ENCODE results near the gene ETS2.

DNA sequence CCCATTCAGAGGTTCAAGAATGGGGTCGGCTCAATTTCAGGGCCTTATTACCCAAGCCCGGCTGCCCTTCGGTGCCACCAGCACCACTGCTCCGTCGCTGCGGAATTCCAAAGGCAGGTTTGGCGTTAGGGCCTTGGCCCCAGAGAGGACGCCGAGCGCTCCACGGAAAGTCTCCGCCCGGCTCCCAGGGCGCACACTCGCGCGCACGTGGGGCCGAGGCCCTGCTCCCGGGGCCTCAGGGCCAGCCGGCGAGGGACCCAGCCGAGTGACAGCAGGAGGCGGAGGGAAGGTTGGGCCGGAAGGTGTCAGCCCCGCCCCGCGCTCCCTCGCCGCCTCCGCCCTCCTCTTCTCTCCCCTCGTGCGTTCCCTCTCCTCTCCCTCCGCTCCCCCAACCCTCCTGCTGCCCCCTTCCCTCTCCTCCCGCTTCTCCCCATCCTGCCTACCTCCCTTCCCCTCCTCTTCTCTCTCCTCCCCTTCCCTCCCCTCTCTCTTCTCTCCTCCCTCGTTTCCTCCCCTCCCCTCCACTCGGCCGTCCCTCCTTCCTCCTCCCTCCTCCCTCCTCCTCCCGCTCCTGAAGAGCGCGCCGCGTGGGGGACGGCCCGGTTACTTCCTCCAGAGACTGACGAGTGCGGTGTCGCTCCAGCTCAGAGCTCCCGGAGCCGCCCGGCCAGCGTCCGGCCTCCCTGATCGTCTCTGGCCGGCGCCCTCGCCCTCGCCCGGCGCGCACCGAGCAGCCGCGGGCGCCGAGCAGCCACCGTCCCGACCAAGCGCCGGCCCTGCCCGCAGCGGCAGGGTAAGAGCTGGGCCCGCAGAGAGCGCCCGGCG lies at the start of gene ETS2:
- TF ChIP-seq, protein P1, sequence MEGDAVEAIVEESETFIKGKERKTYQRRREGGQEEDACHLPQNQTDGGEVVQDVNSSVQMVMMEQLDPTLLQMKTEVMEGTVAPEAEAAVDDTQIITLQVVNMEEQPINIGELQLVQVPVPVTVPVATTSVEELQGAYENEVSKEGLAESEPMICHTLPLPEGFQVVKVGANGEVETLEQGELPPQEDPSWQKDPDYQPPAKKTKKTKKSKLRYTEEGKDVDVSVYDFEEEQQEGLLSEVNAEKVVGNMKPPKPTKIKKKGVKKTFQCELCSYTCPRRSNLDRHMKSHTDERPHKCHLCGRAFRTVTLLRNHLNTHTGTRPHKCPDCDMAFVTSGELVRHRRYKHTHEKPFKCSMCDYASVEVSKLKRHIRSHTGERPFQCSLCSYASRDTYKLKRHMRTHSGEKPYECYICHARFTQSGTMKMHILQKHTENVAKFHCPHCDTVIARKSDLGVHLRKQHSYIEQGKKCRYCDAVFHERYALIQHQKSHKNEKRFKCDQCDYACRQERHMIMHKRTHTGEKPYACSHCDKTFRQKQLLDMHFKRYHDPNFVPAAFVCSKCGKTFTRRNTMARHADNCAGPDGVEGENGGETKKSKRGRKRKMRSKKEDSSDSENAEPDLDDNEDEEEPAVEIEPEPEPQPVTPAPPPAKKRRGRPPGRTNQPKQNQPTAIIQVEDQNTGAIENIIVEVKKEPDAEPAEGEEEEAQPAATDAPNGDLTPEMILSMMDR (conservative IDR thresholded peaks at IDR 0.05; ENCODE audit: low read depth, low read length), result no peak
- no peak for TF ChIP-seq EZH2 (IDR thresholded peaks at IDR 0.05; ENCODE audit: low read length, unreplicated experiment)
